ENCODE measurements around the gene WDR82.
"Not testable (repeated sequence)": the region's sequence is repeated elsewhere in the genome, so short reads cannot be mapped to it uniquely, and the experiment has no call there.

Gene WDR82

DNA sequence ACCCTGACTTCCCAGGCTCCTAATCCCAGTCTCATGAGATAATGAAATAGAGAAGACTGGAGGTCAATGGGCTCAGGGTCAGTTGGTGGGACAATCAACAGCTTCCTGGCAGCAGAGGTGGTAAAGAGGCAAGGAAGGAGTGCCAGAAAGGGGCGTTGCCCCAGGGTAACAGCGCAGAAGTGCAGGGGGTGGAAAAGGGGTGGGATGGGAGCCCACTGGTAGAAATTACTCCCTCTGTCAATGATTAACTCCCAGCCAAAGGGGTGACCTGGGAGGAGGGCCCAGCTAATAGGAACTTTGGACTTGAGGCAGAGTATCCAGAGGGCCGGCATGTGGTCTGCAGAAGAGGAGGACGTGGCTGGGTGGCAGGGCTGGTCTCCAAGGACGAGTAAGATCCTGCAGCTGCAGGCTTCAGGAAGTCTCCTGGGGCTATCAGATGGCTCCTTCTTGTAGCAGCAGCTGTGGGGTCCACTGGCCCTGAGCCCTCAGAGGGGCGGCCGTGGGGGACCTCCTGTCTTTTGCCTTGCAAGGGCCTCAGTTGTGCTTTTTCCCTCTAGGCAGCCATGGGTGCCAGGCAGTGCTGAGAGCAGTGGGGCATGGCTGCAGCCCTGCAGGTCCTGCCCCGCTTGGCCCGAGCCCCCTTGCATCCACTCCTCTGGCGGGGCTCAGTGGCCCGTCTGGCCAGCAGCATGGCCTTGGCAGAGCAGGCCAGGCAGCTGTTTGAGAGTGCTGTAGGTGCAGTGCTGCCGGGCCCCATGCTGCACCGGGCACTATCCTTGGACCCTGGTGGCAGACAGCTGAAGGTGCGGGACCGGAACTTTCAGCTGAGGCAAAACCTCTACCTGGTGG lies 11.5 kb upstream of the WDR82 start:
- in situ Hi-C loops (cut with HindIII; ENCODE audit: low sequenced_read_pairs) = no loop called here

DNA sequence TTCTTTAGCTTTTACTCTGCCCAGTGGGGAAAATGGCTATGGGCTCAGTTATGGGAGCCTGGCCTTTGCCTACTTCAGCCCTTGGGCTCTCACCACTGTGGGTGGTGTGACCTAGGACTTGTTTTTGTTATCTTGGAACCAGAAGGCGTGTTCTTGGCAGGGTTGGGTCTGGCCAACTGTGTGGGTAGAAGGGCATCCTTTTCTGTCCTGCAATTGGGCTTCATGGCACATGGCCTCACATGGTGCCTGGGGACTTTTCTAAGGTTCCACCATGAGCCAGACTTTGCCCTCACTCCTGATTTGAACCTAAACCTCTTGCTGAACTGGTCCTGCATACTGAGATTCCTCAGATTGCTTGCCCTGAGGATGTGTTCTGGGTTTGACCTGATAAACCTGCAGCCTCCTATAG lies 10.9 kb upstream of the WDR82 start:
- in situ Hi-C loops (cut with HindIII; ENCODE audit: low sequenced_read_pairs) = no loop called here

DNA sequence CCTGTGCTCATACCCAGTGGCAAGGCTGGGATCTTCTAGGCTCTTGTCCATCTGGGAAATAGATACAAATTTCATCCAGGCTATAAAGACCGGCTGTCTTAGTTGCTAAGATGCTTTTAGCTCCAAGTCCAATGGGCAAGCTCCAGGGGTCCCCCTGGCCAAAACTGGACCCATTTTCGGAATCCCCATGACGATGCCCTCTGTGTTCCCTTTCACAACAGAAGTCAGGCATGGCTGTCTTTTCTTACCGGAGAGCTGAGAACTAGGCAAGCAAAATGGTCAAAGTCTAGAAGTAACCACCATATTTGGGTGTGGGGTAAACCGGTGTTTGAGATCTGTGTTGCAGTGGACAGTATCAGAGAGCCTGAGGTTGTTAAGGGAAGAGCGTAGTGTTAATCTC lies 10.2 kb upstream of the WDR82 start:
- in situ Hi-C loops (cut with HindIII; ENCODE audit: low sequenced_read_pairs) = no loop called here

DNA sequence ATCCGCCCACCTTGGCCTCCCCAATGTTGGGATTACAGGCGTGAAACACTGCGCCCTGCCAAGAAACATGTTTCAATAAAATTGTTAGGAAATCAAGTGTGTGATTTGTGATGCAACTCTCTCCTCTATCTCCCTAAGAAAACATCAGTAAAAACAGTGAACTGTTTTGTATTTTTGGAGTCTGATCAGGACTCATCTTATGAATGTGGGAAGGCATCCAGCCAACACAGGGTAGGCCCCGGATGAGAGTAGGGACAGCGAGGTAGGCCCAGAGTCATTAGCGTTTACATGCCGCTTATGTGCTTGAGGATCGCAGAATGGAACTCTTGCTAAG lies 8.3 kb upstream of the WDR82 start:
- in situ Hi-C loops (cut with HindIII; ENCODE audit: low sequenced_read_pairs) = no loop called here

DNA sequence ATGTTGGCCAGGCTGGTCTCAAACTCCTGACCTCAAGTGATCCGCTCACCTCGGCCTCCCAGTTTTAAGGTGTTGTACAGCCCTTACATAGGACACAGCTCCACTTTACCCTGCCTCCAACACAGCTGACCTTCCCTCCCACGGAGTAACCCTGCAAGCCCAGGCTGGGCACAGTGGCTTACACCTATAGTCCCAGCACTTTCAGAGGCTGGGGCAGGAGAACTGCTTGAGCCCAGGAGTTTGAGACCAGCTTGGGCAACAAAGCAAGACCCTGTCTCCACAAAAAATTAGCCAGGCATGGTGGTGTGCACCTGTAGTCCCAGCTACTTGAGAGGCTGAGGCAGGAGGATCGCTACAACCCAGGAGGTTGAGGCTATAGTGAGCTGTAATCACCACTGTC lies 5.6 kb upstream of the WDR82 start:
- in situ Hi-C loops (cut with HindIII; ENCODE audit: low sequenced_read_pairs) = not testable (repeated sequence)

DNA sequence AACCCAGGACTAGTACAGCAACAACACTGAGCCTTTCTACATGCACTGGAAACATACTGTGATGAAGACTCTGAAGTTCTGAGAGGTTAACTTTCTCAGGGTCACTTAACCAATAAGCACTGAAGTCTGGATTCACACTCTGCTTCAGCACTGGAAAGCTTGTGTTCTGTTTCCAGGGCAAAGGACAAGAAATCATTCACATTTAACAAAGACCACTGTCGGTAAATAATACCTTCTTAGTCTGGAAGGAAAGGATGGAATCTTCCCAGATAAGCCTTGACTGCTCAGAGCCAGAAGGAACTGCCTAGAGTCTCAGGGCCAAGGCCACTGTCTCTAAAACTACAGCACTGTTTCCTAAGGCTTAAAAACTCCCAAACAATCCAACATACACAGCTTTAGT lies 4.9 kb upstream of the WDR82 start:
- in situ Hi-C loops (cut with HindIII; ENCODE audit: low sequenced_read_pairs) = no loop called here

DNA sequence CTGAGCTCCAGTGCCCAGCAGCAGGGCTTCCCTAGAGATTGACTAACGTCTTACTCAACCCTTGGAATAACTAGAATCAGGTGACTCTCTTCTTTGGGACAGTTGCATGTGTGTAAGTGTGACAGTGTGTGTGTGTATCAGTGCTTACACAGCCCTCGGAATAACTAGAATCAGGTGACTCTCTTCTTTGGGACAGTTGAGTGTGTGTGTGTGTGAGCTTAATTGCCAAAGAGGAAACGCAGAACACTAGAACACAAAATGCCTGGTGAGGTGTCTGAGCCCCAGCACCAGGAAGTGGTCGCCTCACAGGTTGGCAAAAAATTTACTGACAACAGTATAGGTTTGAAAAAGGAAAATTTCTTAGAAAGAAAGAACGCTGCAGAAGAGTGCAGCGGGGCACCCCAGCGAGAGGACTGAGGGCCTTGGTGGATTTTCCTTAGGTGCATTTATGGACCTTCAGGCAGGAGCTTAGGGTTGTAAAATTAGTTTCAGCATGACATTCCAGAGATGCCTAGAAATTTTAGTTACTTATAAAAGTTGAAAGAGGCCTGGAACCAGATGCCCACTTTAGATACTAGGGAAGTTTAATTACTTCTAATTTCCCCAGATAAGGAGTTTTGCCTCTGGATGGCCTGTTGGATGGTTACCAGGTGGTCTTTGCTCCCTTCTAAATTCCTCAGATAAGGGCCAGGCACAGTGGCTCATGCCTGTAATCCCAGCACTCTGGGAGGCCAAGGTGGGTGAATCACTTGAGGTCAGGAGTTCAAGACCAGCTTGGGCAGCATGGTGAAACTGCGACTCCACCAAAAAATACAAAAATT lies 3.7 kb upstream of the WDR82 start:
- in situ Hi-C loops (cut with HindIII; ENCODE audit: low sequenced_read_pairs) = no loop called here

DNA sequence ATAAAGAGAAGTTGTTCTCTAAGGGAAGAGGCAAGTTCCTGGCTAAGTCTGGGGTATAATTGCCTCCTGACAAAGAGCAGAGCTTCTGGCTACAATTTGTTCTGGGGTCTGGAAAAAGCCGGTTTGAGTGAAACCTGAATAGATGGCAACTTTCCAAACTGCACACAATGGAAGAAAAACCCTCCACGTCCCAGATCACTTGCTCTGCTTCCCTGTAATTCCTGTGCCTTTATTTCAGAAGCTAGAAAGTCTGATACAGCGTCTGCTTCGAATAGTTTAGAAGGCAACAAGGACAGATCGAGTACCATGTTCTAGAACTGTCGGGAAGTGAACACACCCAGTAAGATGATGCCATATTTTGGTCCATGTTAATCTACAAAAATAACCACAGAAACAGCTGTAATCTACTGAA lies 1.6 kb upstream of the WDR82 start:
- in situ Hi-C loops (cut with HindIII; ENCODE audit: low sequenced_read_pairs) = no loop called here

DNA sequence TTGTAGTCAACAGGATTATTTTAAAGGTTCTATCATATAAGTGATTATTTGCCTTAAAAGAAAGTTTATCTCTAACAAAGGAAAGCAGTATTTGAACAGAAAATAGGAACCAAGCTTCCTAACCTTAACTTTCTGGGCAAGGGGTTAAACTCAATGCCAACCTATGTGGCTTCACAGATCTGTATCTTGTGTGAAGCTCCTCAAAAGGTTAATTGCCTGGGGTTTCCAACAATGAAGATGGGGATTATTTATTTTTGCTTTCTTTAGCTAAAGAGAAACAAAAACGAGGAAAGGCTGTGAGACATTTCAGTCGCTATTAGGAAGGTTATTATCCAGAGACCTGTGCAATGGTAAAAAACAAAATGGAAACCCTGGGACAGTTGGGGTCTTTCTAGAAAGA lies 1.1 kb upstream of the WDR82 start:
- in situ Hi-C loops (cut with HindIII; ENCODE audit: low sequenced_read_pairs) = loop anchor here (5.0 kb wide), 1 partner anchor 58 kb away; no protein-coding TSS in a partner anchor

DNA sequence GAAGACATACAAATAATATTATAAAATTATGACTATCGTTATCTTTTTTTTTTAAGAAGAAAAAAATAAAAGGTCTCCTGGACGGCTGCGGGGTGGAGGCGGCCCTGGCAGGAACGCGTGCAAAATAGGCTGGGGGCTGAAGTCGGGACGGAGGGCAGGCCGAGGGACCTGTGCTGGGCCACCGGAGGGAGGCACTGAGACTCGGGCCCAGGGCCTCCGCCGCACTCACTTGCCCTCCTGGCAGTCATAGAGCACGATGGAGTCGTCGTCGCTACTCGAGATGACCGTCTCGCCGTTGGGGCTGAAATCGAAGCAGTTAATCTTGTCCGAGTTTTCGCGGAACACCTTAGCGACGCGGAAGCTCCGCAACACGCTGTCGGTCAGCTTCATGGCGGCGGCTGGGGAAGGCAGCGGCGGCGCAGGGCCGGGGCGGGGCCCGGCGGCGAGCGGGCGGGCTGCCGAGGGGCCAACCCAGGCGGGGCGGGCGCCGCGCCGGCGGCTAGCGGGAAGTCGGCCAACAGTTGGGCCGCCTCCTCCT lies 408 bp downstream of the WDR82 start:
- in situ Hi-C loops (cut with HindIII; ENCODE audit: low sequenced_read_pairs) = loop anchor here (5.0 kb wide), 1 partner anchor 59 kb away; no protein-coding TSS in a partner anchor

DNA sequence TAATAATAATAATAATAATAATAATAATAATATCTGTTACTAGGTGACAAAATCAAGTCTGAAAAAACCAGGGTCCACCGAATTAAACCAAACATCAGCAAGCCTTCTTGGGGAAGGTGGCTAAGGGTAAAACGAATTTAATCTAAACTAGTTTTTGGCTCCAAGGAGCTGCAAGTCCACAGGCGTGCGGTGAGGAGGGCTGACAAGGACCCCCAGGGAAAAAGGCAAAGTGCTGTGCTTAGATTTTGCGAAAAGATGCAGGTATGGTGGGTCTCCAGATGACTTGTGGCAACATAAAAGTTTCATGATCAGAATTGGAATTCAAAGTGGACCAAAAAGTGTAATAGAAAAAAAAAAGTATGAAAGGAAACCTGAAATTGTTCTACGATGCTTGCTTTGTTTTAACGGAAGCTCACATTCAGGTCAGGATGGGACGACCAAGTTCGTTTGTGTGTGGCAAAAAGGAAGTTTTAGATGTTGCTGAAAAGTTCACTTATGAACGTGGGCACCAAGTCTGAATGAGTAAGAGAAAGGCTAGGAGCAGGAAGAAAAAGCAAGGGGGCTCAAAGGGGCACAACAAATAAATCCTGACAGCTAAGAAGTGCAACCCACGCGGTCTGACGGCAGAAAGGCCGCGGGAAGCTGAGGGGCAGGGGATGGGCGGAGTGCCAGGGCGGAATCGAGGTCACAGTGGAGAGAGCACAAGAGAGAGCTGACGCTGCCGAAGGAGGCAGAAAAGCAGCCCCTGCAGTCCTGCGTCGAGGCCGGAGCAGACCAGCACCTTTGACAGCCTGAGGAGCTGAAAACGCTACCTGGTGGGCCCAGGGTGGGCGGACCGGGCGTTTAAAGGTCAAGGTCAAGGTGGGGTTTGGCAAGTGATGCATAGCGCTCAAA lies 1.1 kb downstream of the WDR82 start:
- in situ Hi-C loops (cut with HindIII; ENCODE audit: low sequenced_read_pairs) = loop anchor here (5.0 kb wide), 1 partner anchor 60 kb away; no protein-coding TSS in a partner anchor

DNA sequence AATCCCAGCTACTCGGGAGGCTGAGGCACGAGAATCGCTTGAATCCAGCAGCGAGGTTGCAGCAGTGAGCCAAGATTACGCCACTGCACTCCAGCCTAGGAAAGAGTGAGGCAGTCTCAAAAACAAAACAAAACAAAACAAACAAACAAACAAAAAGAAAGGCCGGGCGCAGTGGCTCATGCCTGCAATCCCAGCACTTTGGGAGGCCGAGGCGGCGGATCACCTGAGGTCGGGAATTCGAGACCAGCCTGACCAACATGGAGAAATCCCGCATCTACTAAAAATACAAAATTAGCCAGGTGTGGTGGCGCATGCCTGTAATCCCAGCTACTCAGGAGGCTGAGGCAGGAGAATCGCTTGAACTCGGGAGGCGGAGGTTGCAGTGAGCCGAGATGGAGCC lies 3.7 kb downstream of the WDR82 start:
- in situ Hi-C loops (cut with HindIII; ENCODE audit: low sequenced_read_pairs) = loop anchor here (5.0 kb wide), 2 partner anchors 37 to 63 kb away; partner anchors contain the start of gene TWF2

DNA sequence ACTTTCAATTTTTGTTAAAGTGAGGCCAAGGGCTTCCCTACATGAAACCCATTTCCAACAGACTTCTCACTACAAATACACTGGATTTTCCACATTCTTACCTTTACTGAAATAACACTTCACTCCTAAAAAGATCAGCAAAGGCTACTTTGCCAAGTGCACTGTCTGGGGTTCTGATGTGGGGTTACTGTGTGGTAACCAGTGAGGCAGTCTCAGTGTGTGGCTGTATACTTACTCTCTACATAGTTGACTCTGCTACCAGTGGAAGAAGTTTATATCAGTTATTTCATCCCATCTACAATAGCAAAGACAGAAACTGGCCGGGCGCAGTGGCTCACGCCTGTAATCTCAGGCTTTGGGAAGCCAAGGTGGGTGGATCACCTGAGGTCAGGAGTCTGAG lies 5.6 kb downstream of the WDR82 start:
- in situ Hi-C loops (cut with HindIII; ENCODE audit: low sequenced_read_pairs) = loop anchor here (5.0 kb wide), 1 partner anchor 36 kb away; the partner anchor contains the start of gene TWF2

DNA sequence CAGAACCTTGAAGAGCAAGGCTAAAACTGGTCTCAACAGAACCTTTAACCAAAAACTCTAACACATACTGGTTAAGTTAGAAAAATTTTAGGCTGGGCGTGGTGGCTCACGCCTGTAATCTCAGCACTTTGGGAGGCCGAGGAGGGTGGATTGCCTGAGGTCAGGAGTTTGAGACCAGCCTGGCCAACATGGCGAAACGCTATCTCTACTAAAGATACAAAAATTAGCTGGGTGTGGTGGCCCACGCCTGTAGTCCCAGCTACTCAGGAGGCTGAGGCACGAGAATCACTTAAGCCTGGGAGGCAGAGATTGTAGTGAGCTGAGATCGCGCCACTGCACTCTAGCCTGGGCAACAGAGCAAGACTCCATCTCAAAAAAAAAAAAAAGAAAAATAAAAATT lies 6.3 kb downstream of the WDR82 start:
- in situ Hi-C loops (cut with HindIII; ENCODE audit: low sequenced_read_pairs) = loop anchor here (5.0 kb wide), 1 partner anchor 35 kb away; the partner anchor contains the start of gene TWF2

DNA sequence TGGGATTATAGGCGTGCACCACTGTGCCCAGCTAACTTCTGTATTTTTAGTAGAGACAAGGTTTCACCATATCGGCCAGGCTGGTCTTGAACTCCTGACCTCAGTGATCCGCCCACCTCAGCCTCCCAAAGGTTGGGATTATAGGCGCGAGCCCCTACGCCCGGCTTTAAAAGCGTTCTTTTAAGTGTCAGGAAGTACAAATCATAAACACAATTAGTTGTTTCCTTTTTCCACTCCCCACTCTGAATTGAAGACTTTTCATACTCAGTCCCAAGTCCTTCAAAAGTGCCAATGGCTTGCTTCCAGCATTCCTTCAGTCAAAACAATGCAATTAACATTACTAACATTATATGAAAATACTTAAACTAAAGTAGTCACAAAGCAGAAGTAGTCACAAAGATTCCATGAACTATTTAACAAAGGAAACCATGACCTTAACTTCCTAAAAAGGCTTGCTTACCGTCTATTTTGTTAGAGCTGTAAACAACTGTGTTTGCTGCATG lies 8.1 kb downstream of the WDR82 start:
- in situ Hi-C loops (cut with HindIII; ENCODE audit: low sequenced_read_pairs) = loop anchor here (5.0 kb wide), 1 partner anchor 33 kb away; the partner anchor contains the start of gene TWF2

DNA sequence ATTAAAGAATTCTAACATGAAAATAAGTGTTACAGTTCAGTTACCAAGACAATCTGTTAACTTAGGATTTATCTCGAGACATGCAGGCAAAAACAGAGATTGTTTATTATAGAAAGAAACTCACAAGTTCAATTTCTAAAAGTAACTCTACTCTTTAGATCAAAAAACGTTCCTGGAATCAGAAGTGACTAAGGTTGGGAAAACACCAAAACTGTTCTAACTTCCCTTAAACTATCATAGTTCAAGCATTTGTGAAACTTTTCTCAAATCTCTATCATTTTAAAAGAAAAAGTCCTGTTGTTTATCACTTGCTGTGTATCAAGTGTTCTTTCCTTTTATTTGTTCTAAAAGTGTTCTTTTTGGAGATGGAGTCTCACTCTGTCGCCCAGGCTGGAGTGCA lies 8.7 kb downstream of the WDR82 start:
- in situ Hi-C loops (cut with HindIII; ENCODE audit: low sequenced_read_pairs) = loop anchor here (5.0 kb wide), 1 partner anchor 32 kb away; the partner anchor contains the start of gene TWF2

DNA sequence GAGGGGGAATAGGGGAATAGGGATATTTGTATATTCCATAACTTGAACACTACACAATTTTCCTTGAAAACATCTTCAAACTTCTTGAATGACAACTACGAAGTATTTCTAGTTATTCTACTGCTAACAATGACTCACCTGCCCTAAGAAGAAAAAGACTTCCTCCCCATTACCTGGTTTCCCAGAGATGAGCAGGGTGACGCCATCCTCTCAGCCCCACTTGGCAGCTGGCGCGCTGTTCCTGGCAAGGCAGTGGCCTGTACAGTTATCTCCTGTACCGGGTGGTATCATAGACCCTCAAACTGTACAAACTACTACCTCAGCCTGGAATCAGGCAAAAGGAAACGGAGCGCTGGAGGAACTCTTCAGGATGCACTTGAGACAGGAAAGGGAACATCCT lies 10.4 kb downstream of the WDR82 start:
- in situ Hi-C loops (cut with HindIII; ENCODE audit: low sequenced_read_pairs) = no loop called here

DNA sequence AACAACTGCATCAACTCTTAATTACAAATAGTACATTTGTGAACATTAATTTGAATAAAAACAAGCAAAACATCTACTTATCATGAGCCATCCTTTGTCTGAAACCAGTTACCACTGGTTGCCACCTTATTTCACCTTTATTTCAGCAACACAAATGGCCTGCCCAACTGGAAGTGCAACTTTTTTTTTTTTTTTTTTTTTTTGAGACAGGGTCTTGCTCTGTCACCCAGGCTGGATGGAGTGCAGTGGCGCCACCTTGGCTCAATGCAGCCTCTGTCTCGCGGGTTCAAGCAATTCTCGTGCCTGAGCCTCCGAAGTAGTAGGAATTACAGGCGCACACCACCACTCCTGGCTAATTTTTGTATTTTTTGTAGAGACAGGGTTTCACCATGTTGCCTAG lies 13.1 kb downstream of the WDR82 start:
- in situ Hi-C loops (cut with HindIII; ENCODE audit: low sequenced_read_pairs) = no loop called here

DNA sequence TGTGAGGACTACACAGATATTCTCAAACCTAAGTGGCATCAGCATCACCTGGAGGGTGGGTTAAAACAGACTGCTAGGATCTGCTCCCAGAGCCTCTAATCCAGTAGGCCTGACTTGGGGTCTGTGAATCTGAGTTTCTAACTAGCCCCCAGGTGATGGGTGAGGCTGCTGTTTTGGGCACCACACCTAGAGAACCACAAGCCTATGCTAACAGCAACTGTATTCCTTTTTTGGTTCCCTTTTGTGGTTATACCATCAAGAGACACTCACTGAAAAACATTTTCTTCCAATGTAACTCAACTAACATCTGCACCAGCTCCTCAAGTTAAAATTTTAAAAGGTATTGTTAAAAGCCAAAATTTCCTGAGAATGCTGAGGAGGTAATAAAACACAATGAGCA lies 16.0 kb downstream of the WDR82 start:
- in situ Hi-C loops (cut with HindIII; ENCODE audit: low sequenced_read_pairs) = no loop called here

DNA sequence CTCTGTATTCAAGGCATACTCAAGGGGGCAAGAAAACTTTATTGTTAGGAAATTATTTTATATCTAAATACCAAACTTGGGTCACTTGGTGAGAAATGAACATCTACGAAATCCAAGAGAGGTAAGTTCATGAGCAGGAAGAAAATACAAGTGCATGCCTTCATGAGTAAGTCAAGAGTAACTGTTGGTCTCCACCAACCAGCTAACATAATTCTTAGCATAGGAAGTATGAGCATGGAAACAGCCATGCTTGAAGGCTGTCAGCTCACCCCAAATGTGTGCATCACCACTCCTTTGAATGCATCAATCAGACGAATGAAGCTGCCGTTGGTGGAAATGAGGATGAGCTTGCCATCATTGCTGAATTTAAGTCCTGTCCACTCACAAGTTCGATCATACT lies 19.0 kb downstream of the WDR82 start:
- in situ Hi-C loops (cut with HindIII; ENCODE audit: low sequenced_read_pairs) = no loop called here

Data from endothelial cell of hepatic sinusoid (primary cell).